Measurements from ENCODE around the gene SPATA3.

The SPATA3 gene

GRCh38 chr2:230950874-230951339 is 45.0 kb upstream of the SPATA3 start:
- H2BK15ac ChIP-seq (replicated peaks; ENCODE audit: low read depth) = no peak overlapping the region
- H3K4ac ChIP-seq (ENCODE audit: low read depth, low read length) = no peak overlapping the region
- no peak overlapping the region for H3K23ac ChIP-seq (ENCODE audit: low read length)
- H3K56ac ChIP-seq (ENCODE audit: low read length) = peak overlapping the region; percentile 35
- H3K27me3 ChIP-seq (ENCODE audit: insufficient read depth, low read length, poor library complexity) = no peaks in the 10 kb centered on the region
- no peak overlapping the region for H3K4me3 ChIP-seq (ENCODE audit: low read length)
- H3K36me3 ChIP-seq (ENCODE audit: control insufficient read depth, insufficient read depth, low read length) = no peaks in the 10 kb centered on the region
- no peak overlapping the region for H4K5ac ChIP-seq (ENCODE audit: low read length)
- DNase-seq = no peak
- H2BK120ac ChIP-seq (ENCODE audit: low read depth, low read length) = no peak overlapping the region
- H2AK5ac ChIP-seq (ENCODE audit: low read length) = peak overlapping the region; percentile 81
- H3K18ac ChIP-seq (ENCODE audit: low read length) = no peak overlapping the region
- no peak overlapping the region for H3K9ac ChIP-seq (ENCODE audit: low read length)
- H2BK5ac ChIP-seq (ENCODE audit: low read length) = peak overlapping the region; percentile 40
- no peaks in the 10 kb centered on the region for H3K79me1 ChIP-seq (ENCODE audit: low read length)
- no peak overlapping the region for H3K4me2 ChIP-seq (ENCODE audit: low read length)
- no CpG with 5 or more reads among the region's 10 CpGs for WGBS (ENCODE audit: extremely low coverage, insufficient coverage, low lambda C conversion rate)
- H3K79me2 ChIP-seq (ENCODE audit: control insufficient read depth, insufficient read depth, low read length) = no peaks in the 10 kb centered on the region
- H3K27ac ChIP-seq (ENCODE audit: low read depth, low read length) = no peak overlapping the region
- H3K4me1 ChIP-seq (ENCODE audit: control insufficient read depth, low read depth, low read length) = peaks cover 8% of the 10 kb centered on the region
- no peak overlapping the region for H4K8ac ChIP-seq (ENCODE audit: low read depth, low read length)

DNA sequence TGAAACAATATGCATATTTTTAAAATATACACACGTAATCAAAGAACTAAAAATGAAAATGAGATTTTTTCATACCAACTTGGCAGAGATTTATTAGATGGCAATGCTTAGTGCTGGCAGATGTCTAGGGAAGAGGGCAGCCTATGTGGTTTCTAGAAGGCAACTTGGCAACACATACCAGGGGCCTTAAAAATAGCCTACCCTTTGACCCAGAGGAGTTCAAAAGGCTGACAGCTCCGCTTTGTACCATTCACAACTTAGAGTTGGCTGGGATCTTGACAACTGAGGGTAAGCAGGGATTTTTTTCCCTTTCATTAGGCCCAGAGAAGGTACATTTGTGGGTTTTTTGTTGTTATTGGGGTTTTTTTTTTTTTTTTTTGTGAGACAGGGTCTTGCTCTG is 44.5 kb upstream of the SPATA3 start:
- H3K9ac ChIP-seq (ENCODE audit: low read length) = no peak overlapping the region
- no peak overlapping the region for H3K4me2 ChIP-seq (ENCODE audit: low read length)
- no CpG with 5 or more reads among the region's 2 CpGs for WGBS (ENCODE audit: extremely low coverage, insufficient coverage, low lambda C conversion rate)
- no peaks in the 10 kb centered on the region for H3K36me3 ChIP-seq (ENCODE audit: control insufficient read depth, insufficient read depth, low read length)
- peaks cover 8% of the 10 kb centered on the region for H3K4me1 ChIP-seq (ENCODE audit: control insufficient read depth, low read depth, low read length)
- H3K27ac ChIP-seq (ENCODE audit: low read depth, low read length) = no peak overlapping the region
- no peak for DNase-seq
- no peaks in the 10 kb centered on the region for H3K27me3 ChIP-seq (ENCODE audit: insufficient read depth, low read length, poor library complexity)
- no peak overlapping the region for H4K8ac ChIP-seq (ENCODE audit: low read depth, low read length)
- no peak overlapping the region for H3K4ac ChIP-seq (ENCODE audit: low read depth, low read length)
- H3K79me2 ChIP-seq (ENCODE audit: control insufficient read depth, insufficient read depth, low read length) = no peaks in the 10 kb centered on the region
- H3K18ac ChIP-seq (ENCODE audit: low read length) = no peak overlapping the region
- H2BK5ac ChIP-seq (ENCODE audit: low read length) = no peak overlapping the region
- H3K23ac ChIP-seq (ENCODE audit: low read length) = no peak overlapping the region
- H2BK120ac ChIP-seq (ENCODE audit: low read depth, low read length) = no peak overlapping the region
- no peak overlapping the region for H2AK5ac ChIP-seq (ENCODE audit: low read length)
- H4K5ac ChIP-seq (ENCODE audit: low read length) = no peak overlapping the region
- H3K79me1 ChIP-seq (ENCODE audit: low read length) = no peaks in the 10 kb centered on the region
- no peak overlapping the region for H2BK15ac ChIP-seq (replicated peaks; ENCODE audit: low read depth)
- no peak overlapping the region for H3K56ac ChIP-seq (ENCODE audit: low read length)
- no peak overlapping the region for H3K4me3 ChIP-seq (ENCODE audit: low read length)

DNA sequence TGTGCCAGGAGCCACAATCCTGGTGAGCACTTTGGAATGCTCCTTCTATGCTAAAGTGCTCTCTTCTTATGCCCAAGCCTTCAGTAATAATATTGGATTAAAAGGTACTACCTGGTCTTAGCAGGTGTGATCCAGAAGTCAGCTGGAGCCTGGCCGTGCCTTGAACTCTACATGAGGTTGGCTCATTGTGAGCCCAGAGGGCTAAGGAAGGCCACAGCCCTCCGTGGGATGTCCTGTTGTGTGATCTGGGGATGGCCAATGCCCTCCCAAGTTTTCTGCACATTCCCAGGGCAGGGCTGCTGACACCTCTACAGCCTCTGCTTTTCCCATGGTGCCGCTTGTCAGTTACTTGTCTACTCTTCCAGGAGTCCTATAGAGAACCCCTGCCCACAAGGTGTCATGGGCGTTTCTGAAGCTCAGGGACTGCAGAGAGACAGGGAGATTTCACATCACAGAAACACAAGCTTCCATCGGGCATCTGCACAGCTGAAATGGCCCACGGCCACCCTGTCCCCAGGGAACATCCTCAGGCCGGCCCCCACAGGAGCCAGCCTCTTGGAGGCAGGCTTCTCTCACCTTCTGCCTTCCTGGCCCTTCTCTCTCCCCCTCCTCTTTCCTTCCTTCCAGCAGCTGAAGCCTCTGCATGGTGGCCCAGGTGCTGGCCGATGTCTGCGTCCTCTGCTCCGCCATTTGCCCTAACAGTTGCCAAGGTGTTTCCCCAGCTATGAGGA is 43.5 kb upstream of the SPATA3 start:
- Histone ChIP-seq H2AK5ac (ENCODE audit: low read length) (no peak overlapping the region), H3K9ac (ENCODE audit: low read length) (no peak overlapping the region), H3K23ac (ENCODE audit: low read length) (no peak overlapping the region), H2BK5ac (ENCODE audit: low read length) (no peak overlapping the region), H2BK120ac (ENCODE audit: low read depth, low read length) (no peak overlapping the region), H4K8ac (ENCODE audit: low read depth, low read length) (no peak overlapping the region), H3K4me1 (ENCODE audit: control insufficient read depth, low read depth, low read length) (peaks cover 10% of the 10 kb centered on the region), H3K4me2 (ENCODE audit: low read length) (no peak overlapping the region), H4K5ac (ENCODE audit: low read length) (no peak overlapping the region), H3K79me1 (ENCODE audit: low read length) (no peaks in the 10 kb centered on the region), H3K36me3 (ENCODE audit: control insufficient read depth, insufficient read depth, low read length) (no peaks in the 10 kb centered on the region), H3K79me2 (ENCODE audit: control insufficient read depth, insufficient read depth, low read length) (no peaks in the 10 kb centered on the region), H3K18ac (ENCODE audit: low read length) (no peak overlapping the region), H2BK15ac (replicated peaks; ENCODE audit: low read depth) (no peak overlapping the region), H3K27me3 (ENCODE audit: insufficient read depth, low read length, poor library complexity) (no peaks in the 10 kb centered on the region), H3K27ac (ENCODE audit: low read depth, low read length) (no peak overlapping the region), H3K4ac (ENCODE audit: low read depth, low read length) (no peak overlapping the region), H3K4me3 (ENCODE audit: low read length) (no peak overlapping the region), H3K56ac (ENCODE audit: low read length) (no peak overlapping the region)
- no peak for DNase-seq
- WGBS (ENCODE audit: extremely low coverage, insufficient coverage, low lambda C conversion rate) = no CpG with 5 or more reads among the region's 10 CpGs

DNA sequence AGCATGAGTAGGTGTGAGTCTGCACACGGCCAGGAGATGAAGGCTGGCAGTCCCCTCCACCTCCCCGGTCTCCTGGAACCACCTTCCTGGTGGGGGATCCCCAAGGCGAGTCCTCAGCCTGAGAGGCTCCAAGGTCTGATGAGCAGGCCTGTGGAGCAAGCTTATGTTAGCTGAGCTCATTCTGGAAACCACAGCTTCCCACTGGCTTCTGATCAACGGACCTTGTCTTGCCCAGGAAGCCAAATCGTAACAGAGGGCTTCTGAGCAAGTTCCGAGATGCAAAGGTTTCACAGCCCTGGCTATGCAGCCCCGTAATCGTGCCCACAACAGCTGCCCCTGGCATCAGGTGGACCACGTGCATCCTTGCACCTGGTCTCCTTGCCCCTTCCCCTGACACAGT is 42.1 kb upstream of the SPATA3 start:
- no peak overlapping the region for H2BK5ac ChIP-seq (ENCODE audit: low read length)
- H3K23ac ChIP-seq (ENCODE audit: low read length) = no peak overlapping the region
- no peak overlapping the region for H2AK5ac ChIP-seq (ENCODE audit: low read length)
- peaks cover 10% of the 10 kb centered on the region for H3K4me1 ChIP-seq (ENCODE audit: control insufficient read depth, low read depth, low read length)
- no peak overlapping the region for H3K4ac ChIP-seq (ENCODE audit: low read depth, low read length)
- H4K5ac ChIP-seq (ENCODE audit: low read length) = no peak overlapping the region
- H3K36me3 ChIP-seq (ENCODE audit: control insufficient read depth, insufficient read depth, low read length) = no peaks in the 10 kb centered on the region
- H3K79me2 ChIP-seq (ENCODE audit: control insufficient read depth, insufficient read depth, low read length) = no peaks in the 10 kb centered on the region
- no peak for DNase-seq
- H3K4me3 ChIP-seq (ENCODE audit: low read length) = no peak overlapping the region
- no peak overlapping the region for H4K8ac ChIP-seq (ENCODE audit: low read depth, low read length)
- no peak overlapping the region for H3K4me2 ChIP-seq (ENCODE audit: low read length)
- H3K56ac ChIP-seq (ENCODE audit: low read length) = no peak overlapping the region
- no peak overlapping the region for H2BK15ac ChIP-seq (replicated peaks; ENCODE audit: low read depth)
- no peak overlapping the region for H3K27ac ChIP-seq (ENCODE audit: low read depth, low read length)
- no peak overlapping the region for H2BK120ac ChIP-seq (ENCODE audit: low read depth, low read length)
- H3K9ac ChIP-seq (ENCODE audit: low read length) = no peak overlapping the region
- no CpG with 5 or more reads among the region's 9 CpGs for WGBS (ENCODE audit: extremely low coverage, insufficient coverage, low lambda C conversion rate)
- no peaks in the 10 kb centered on the region for H3K79me1 ChIP-seq (ENCODE audit: low read length)
- no peak overlapping the region for H3K18ac ChIP-seq (ENCODE audit: low read length)
- H3K27me3 ChIP-seq (ENCODE audit: insufficient read depth, low read length, poor library complexity) = no peaks in the 10 kb centered on the region

- H3K4me2 ChIP-seq (ENCODE audit: low read length) = no peak overlapping the region
- no peaks in the 10 kb centered on the region for H3K79me1 ChIP-seq (ENCODE audit: low read length)
- no peak overlapping the region for H2BK15ac ChIP-seq (replicated peaks; ENCODE audit: low read depth)
- H4K8ac ChIP-seq (ENCODE audit: low read depth, low read length) = no peak overlapping the region
- H3K23ac ChIP-seq (ENCODE audit: low read length) = no peak overlapping the region
- no peaks in the 10 kb centered on the region for H3K27me3 ChIP-seq (ENCODE audit: insufficient read depth, low read length, poor library complexity)
- H3K27ac ChIP-seq (ENCODE audit: low read depth, low read length) = no peak overlapping the region
- no peaks in the 10 kb centered on the region for H3K79me2 ChIP-seq (ENCODE audit: control insufficient read depth, insufficient read depth, low read length)
- peaks cover 12% of the 10 kb centered on the region for H3K4me1 ChIP-seq (ENCODE audit: control insufficient read depth, low read depth, low read length)
- H3K4me3 ChIP-seq (ENCODE audit: low read length) = no peak overlapping the region
- no peak overlapping the region for H2BK5ac ChIP-seq (ENCODE audit: low read length)
- H3K18ac ChIP-seq (ENCODE audit: low read length) = no peak overlapping the region
- no peak overlapping the region for H4K5ac ChIP-seq (ENCODE audit: low read length)
- no peak overlapping the region for H2AK5ac ChIP-seq (ENCODE audit: low read length)
- H2BK120ac ChIP-seq (ENCODE audit: low read depth, low read length) = no peak overlapping the region
- no peak overlapping the region for H3K4ac ChIP-seq (ENCODE audit: low read depth, low read length)
- H3K36me3 ChIP-seq (ENCODE audit: control insufficient read depth, insufficient read depth, low read length) = no peaks in the 10 kb centered on the region
- no peak overlapping the region for H3K9ac ChIP-seq (ENCODE audit: low read length)
- no peak for DNase-seq
- H3K56ac ChIP-seq (ENCODE audit: low read length) = no peak overlapping the region
These were observed 41.2 kb upstream of the SPATA3 start for GRCh38 chr2:230954746-230955145.

- Histone ChIP-seq H3K27me3 (ENCODE audit: insufficient read depth, low read length, poor library complexity) (no peaks in the 10 kb centered on the region), H2BK120ac (ENCODE audit: low read depth, low read length) (no peak overlapping the region), H3K4me1 (ENCODE audit: control insufficient read depth, low read depth, low read length) (peaks cover 10% of the 10 kb centered on the region), H3K27ac (ENCODE audit: low read depth, low read length) (no peak overlapping the region), H4K5ac (ENCODE audit: low read length) (no peak overlapping the region), H3K79me1 (ENCODE audit: low read length) (no peaks in the 10 kb centered on the region), H3K79me2 (ENCODE audit: control insufficient read depth, insufficient read depth, low read length) (no peaks in the 10 kb centered on the region), H3K36me3 (ENCODE audit: control insufficient read depth, insufficient read depth, low read length) (no peaks in the 10 kb centered on the region), H4K8ac (ENCODE audit: low read depth, low read length) (no peak overlapping the region), H3K4me3 (ENCODE audit: low read length) (no peak overlapping the region), H3K23ac (ENCODE audit: low read length) (no peak overlapping the region), H2BK5ac (ENCODE audit: low read length) (no peak overlapping the region), H3K4ac (ENCODE audit: low read depth, low read length) (no peak overlapping the region), H2AK5ac (ENCODE audit: low read length) (no peak overlapping the region), H3K18ac (ENCODE audit: low read length) (no peak overlapping the region), H2BK15ac (replicated peaks; ENCODE audit: low read depth) (no peak overlapping the region), H3K4me2 (ENCODE audit: low read length) (no peak overlapping the region), H3K56ac (ENCODE audit: low read length) (no peak overlapping the region), H3K9ac (ENCODE audit: low read length) (no peak overlapping the region)
- DNase-seq = no peak
- no CpG with 5 or more reads among the region's 1 CpG for WGBS (ENCODE audit: extremely low coverage, insufficient coverage, low lambda C conversion rate)
These were observed 40.7 kb upstream of the SPATA3 start for GRCh38 chr2:230955163-230955737.

Measured in mesendoderm (in vitro differentiated cells).